ENCODE data around the gene STX4. TPM values are rescaled to one million over a fixed set of nuclear protein-coding genes. Genes with fewer than 3 reads are reported as not detected.

STX4 gene
- total and polyA plus RNA-seq, 9 of the 15 experiments (the other 6 are each of a cell fraction or from before 2014, with no cell fraction given) = 3.2 to 48.0 (median 21.5) TPM

DNA sequence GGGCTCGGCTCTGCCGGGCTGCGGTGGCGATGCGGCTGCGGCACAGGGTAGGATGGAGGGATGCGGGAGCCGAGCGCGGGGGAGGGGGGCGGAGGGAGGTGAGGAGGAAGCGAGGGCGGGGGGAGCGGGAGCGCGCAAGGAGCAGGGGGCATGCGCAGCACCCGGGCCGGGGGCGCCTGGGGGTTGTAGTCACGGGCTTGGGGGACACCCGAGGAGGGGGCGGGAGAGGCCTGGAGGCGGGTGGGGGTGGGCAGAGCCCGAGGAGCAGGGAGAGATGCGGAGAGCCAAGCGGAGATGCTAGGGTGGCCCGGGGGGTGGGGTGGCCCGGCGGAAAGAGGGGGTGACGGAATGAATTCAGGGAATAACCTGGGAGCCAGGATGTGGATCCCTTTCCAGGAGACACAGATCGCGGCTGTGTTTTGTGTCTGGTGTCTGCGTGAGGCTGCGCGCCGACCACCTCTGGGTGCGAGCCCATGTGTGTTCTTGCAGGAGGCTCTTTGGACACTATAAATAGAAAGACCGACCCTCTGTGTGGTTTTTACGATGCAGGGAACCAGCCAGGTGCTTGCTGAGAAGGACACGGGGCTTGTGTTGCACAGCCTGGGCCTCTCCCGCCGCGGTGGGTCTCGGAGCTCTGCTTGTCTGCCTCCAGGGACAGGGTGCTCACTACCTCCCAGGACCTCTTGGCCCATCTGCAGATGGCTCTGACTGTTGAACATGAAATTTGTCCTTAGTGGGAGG is 22.6 kb upstream of the STX4 start, which contains the start of gene STX1B:
TSS of gene STX1B (minus strand) at position 54 of the 741 bp plus-strand sequence. CDS start 242 bp downstream, outside the sequence.
- Histone ChIP-seq H3K27ac (ENCODE audit: extremely low read depth, low read depth, low read length) (no peak within 1 kb of the TSS), H3K79me2 (ENCODE audit: control insufficient read depth, insufficient read depth, low read length) (no peaks in the 10 kb centered on the region), H3K9me1 (ENCODE audit: control insufficient read depth, insufficient read depth, low read length) (no peaks in the 10 kb centered on the region), H3K4me3 (no peak within 1 kb of the TSS), H3K36me3 (ENCODE audit: control insufficient read depth, insufficient read depth, low read length) (no peaks in the 10 kb centered on the region), H3K4me2 (ENCODE audit: insufficient read depth, low read length) (no peak within 1 kb of the TSS), H4K20me1 (replicated peaks; ENCODE audit: control insufficient read depth, insufficient read depth, low read length) (no peaks in the 10 kb centered on the region), H3K9me3 (replicated peaks; ENCODE audit: control insufficient read depth, insufficient read depth, low read depth, low read length) (no peaks in the 10 kb centered on the region), H3K9ac (ENCODE audit: insufficient read depth in 1 of 2, low read depth in 2 of 2, low read length in 2 of 2) (no peak within 1 kb of the TSS), H3K27me3 (ENCODE audit: control insufficient read depth in 2 of 2, insufficient read depth in 2 of 2, low read length in 2 of 2) (peaks cover 13 to 23% of the 10 kb centered on the region in 2 experiments; a peak in 4 of 5 replicates), H3K4me1 (replicated peaks in 1 of 2; ENCODE audit: control insufficient read depth in 2 of 2, insufficient read depth in 2 of 2, low read length in 2 of 2) (peaks cover 4 to 17% of the 10 kb centered on the region in 2 experiments; a peak in 3 of 5 replicates), H2AFZ (ENCODE audit: low read depth, low read length) (no peak within 1 kb of the TSS)
- DNase-seq (ENCODE audit: extremely low read depth in 1 of 4, low spot score in 3 of 4) (peak in 2 of 4 experiments; percentile 79 to 82), FAIRE-seq (no peak), ATAC-seq (0 out of 3 replicates have a peak, but pooled peaks have one; percentile 14)
- POLR2A ChIA-PET = interaction anchor here (0.7 kb wide), 1 partner anchor 16 kb away, joined by 3 read pairs; no protein-coding TSS in a partner anchor
- CTCF ChIA-PET (ENCODE audit: low intra/inter-chr PET ratio) = no interaction called here
- in situ Hi-C loops (cut with MboI) = no loop called here
- TF ChIP-seq VEZF1 (CRISPR knock-in tag; IDR thresholded peaks at IDR 0.05) (peak; percentile 47), MED1 (CRISPR knock-in tag; IDR thresholded peaks at IDR 0.05; ENCODE audit: borderline replicate concordance) (no peak)
- no TSS peak for BruUV-seq (replicated peaks)
- 31% methylated on average over 13 of the region's 45 CpGs for WGBS (ENCODE audit: insufficient coverage, low coverage, missing lambda C conversion rate)
- intact Hi-C loops (cut with micrococcal nuclease) = no loop called here

All from K562 (cell line).